Neural progenitor cell (in vitro differentiated cells): ENCODE results near the gene ZNF57. TPM values are rescaled to one million over a fixed set of nuclear protein-coding genes. Genes with fewer than 3 reads are reported as not detected.
"Not testable (repeated sequence)": the region's sequence is repeated elsewhere in the genome, so short reads cannot be mapped to it uniquely, and the experiment has no call there.

ENCODE experiments used
- DNase-seq: peaks from one replicate; pipeline ENCODE4 v3.0.0-alpha.2; 2016; ENCODE audit warnings: low spot score
- H2AFZ ChIP-seq: fragments of 200-600 bp; sonication (generic); replicated peaks from 2 replicates; pipeline ENCODE4 v1.6.1; 2016; ENCODE audit warnings: antibody characterized with exemption
- H3F3A ChIP-seq: fragments of 200-600 bp; sonication (generic); 2 replicates; pipeline ENCODE4 v1.6.1; 2016; ENCODE audit warnings: antibody characterized with exemption, low read depth
- H3K27ac ChIP-seq: fragments of 200-600 bp; sonication (generic); 2 replicates; pipeline ENCODE4 v1.5.1; 2016; ENCODE audit warnings: mild to moderate bottlenecking
- H3K27me3 ChIP-seq: fragments of 200-600 bp; sonication (generic); 2 replicates; pipeline ENCODE4 v1.6.1; 2016; ENCODE audit warnings: mild to moderate bottlenecking, moderate library complexity
- H3K36me3 ChIP-seq: fragments of 200-600 bp; sonication (generic); 2 replicates; pipeline ENCODE4 v1.5.1; 2016
- H3K4me1 ChIP-seq: fragments of 200-600 bp; sonication (generic); 2 replicates; pipeline ENCODE4 v1.6.1; 2016; ENCODE audit warnings: mixed run types
- H3K4me2 ChIP-seq: fragments of 200-600 bp; sonication (generic); 2 replicates; pipeline ENCODE4 v1.6.1; 2016
- H3K4me3 ChIP-seq: fragments of 200-600 bp; sonication (generic); 2 replicates; pipeline ENCODE4 v1.5.1; 2016
- H3K79me2 ChIP-seq: fragments of 200-600 bp; sonication (generic); 2 replicates; pipeline ENCODE4 v1.6.1; 2016; ENCODE audit warnings: low read depth
- H3K9ac ChIP-seq: fragments of 200-600 bp; sonication (generic); 2 replicates; pipeline ENCODE4 v1.6.1; 2016
- H3K9me3 ChIP-seq: fragments of 200-600 bp; sonication (generic); 2 replicates; pipeline ENCODE4 v1.5.1; 2016; ENCODE audit warnings: low read depth
- H4K20me1 ChIP-seq: fragments of 200-600 bp; sonication (generic); 2 replicates; pipeline ENCODE4 v1.6.1; 2016; ENCODE audit warnings: low read depth
- H3K27ac Mint-ChIP-seq: 3 replicates; pipeline ENCODE4 v1.8.0; 2021; ENCODE audit warnings: mixed read lengths
- H3K27me3 Mint-ChIP-seq: 2 replicates; pipeline ENCODE4 v1.8.0; 2022; ENCODE audit warnings: low read depth, mild to moderate bottlenecking, inconsistent platforms, moderate library complexity, mixed read lengths; ENCODE audit not compliant: insufficient read depth
- H3K36me3 Mint-ChIP-seq: 3 replicates; pipeline ENCODE4 v1.8.0; 2021; ENCODE audit warnings: mixed read lengths
- H3K4me1 Mint-ChIP-seq: 3 replicates; pipeline ENCODE4 v1.8.0; 2021; ENCODE audit warnings: mixed read lengths
- H3K4me3 Mint-ChIP-seq: 3 replicates; pipeline ENCODE4 v1.8.0; 2021; ENCODE audit warnings: mild to moderate bottlenecking, moderate library complexity, mixed read lengths
- H3K9me3 Mint-ChIP-seq: 3 replicates; pipeline ENCODE4 v1.8.0; 2020; ENCODE audit warnings: mixed read lengths
- CTCF ChIP-seq: fragments of 200-600 bp; sonication (generic); IDR thresholded peaks from 2 replicates; pipeline ENCODE4 v1.5.1; 2017; ENCODE audit warnings: antibody characterized with exemption, mild to moderate bottlenecking
- EZH2 ChIP-seq: fragments of 200-600 bp; sonication (generic); IDR thresholded peaks from 2 replicates; pipeline ENCODE4 v1.6.1; 2017; ENCODE audit warnings: antibody characterized with exemption, mild to moderate bottlenecking, moderate library complexity
- EZH2phosphoT487 ChIP-seq: fragments of 200-600 bp; sonication (generic); IDR thresholded peaks from 2 replicates; pipeline ENCODE4 v1.6.1; 2017; ENCODE audit warnings: antibody characterized with exemption
- total RNA-seq: library from RNA; depleted of rRNA; stranded (reverse); fragments of >200 nt; gene quantifications from 2 replicates; pipeline ENCODE4 v1.2.3, GENCODE V29; 2015; ENCODE audit warnings: low replicate concordance

Gene ZNF57
- total RNA-seq, 1 donor from 2014 or later: 5.6 TPM

GRCh38 chr19:2887391-2887914 is 13.3 kb upstream of the ZNF57 start:
- H3K4me3 Mint-ChIP-seq: no peak overlapping the region
- TF ChIP-seq EZH2phosphoT487 (no peak), EZH2 (no peak), CTCF (peak; percentile 66)
- DNase-seq: peak; percentile 66
- no peaks in the 10 kb centered on the region for H3K27me3 ChIP-seq
- H3K36me3 Mint-ChIP-seq: no peaks in the 10 kb centered on the region
- H3K4me1 ChIP-seq: no peaks in the 10 kb centered on the region
- no peak overlapping the region for H3K27ac Mint-ChIP-seq
- no peak overlapping the region for H3K4me2 ChIP-seq
- no peak overlapping the region for H3K27ac ChIP-seq
- H4K20me1 ChIP-seq: no peaks in the 10 kb centered on the region
- H3K9me3 Mint-ChIP-seq: peaks cover 25% of the 10 kb centered on the region
- no peaks in the 10 kb centered on the region for H3K36me3 ChIP-seq
- H3K9me3 ChIP-seq: no peaks in the 10 kb centered on the region
- H3K9ac ChIP-seq: no peak overlapping the region
- no peak overlapping the region for H3K4me3 ChIP-seq
- peaks cover 7% of the 10 kb centered on the region for H3K27me3 Mint-ChIP-seq
- no peaks in the 10 kb centered on the region for H3F3A ChIP-seq
- no peaks in the 10 kb centered on the region for H3K79me2 ChIP-seq
- H3K4me1 Mint-ChIP-seq: no peaks in the 10 kb centered on the region
- peak overlapping the region; percentile 66 for H2AFZ ChIP-seq

- Histone ChIP-seq H3K36me3 (no peaks in the 10 kb centered on the region), H3K27ac (no peak overlapping the region), H3K9ac (no peak overlapping the region), H3K79me2 (no peaks in the 10 kb centered on the region), H3K4me3 (no peak overlapping the region), H3K4me1 (no peaks in the 10 kb centered on the region), H4K20me1 (no peaks in the 10 kb centered on the region), H3F3A (no peaks in the 10 kb centered on the region), H3K9me3 (no peaks in the 10 kb centered on the region), H3K27me3 (no peaks in the 10 kb centered on the region), H2AFZ (no peak overlapping the region), H3K4me2 (no peak overlapping the region)
- no peaks in the 10 kb centered on the region for H3K36me3 Mint-ChIP-seq
- TF ChIP-seq CTCF (no peak), EZH2phosphoT487 (no peak), EZH2 (no peak)
- H3K27ac Mint-ChIP-seq: no peak overlapping the region
- H3K4me3 Mint-ChIP-seq: no peak overlapping the region
- H3K4me1 Mint-ChIP-seq: no peaks in the 10 kb centered on the region
- peaks cover 7% of the 10 kb centered on the region for H3K27me3 Mint-ChIP-seq
- H3K9me3 Mint-ChIP-seq: peaks cover 22% of the 10 kb centered on the region
- no peak for DNase-seq
Observed at GRCh38 chr19:2888731-2889224, 11.9 kb upstream of the ZNF57 start.

- H3K9me3 Mint-ChIP-seq: peaks cover 25% of the 10 kb centered on the region
- H3K36me3 ChIP-seq, H3K27ac Mint-ChIP-seq, DNase-seq, H3K4me2 ChIP-seq, H3K4me1 ChIP-seq, H3K4me1 Mint-ChIP-seq, H3K79me2 ChIP-seq, H3K9ac ChIP-seq, H2AFZ ChIP-seq, H3K27me3 ChIP-seq, H3K36me3 Mint-ChIP-seq, H3K9me3 ChIP-seq, H3K27me3 Mint-ChIP-seq, H3K4me3 ChIP-seq, H3K4me3 Mint-ChIP-seq, H4K20me1 ChIP-seq, H3K27ac ChIP-seq, H3F3A ChIP-seq: not testable (repeated sequence)
Observed at GRCh38 chr19:2890531-2890930, 10.2 kb upstream of the ZNF57 start.

GRCh38 chr19:2896694-2897093 is 4.0 kb upstream of the ZNF57 start:
- no peaks in the 10 kb centered on the region for H3F3A ChIP-seq
- H3K9ac ChIP-seq: no peak overlapping the region
- no peak overlapping the region for H3K4me3 ChIP-seq
- no peaks in the 10 kb centered on the region for H4K20me1 ChIP-seq
- H3K27me3 ChIP-seq: no peaks in the 10 kb centered on the region
- no peak overlapping the region for H3K27ac ChIP-seq
- H3K4me3 Mint-ChIP-seq: no peak overlapping the region
- H3K4me2 ChIP-seq: no peak overlapping the region
- H3K36me3 Mint-ChIP-seq: no peaks in the 10 kb centered on the region
- peaks cover 26% of the 10 kb centered on the region for H3K9me3 Mint-ChIP-seq
- peaks cover 6% of the 10 kb centered on the region for H3K79me2 ChIP-seq
- H3K27ac Mint-ChIP-seq: no peak overlapping the region
- H3K36me3 ChIP-seq: no peaks in the 10 kb centered on the region
- DNase-seq: no peak
- H3K9me3 ChIP-seq: no peaks in the 10 kb centered on the region
- peaks cover 2% of the 10 kb centered on the region for H3K4me1 Mint-ChIP-seq
- no peak overlapping the region for H2AFZ ChIP-seq
- peaks cover 4% of the 10 kb centered on the region for H3K27me3 Mint-ChIP-seq
- no peak for TF ChIP-seq EZH2phosphoT487
- TF ChIP-seq EZH2: no peak
- no peak for TF ChIP-seq CTCF
- H3K4me1 ChIP-seq: no peaks in the 10 kb centered on the region
